Measurements from ENCODE around the gene GPATCH11. TPM values are rescaled to one million over a fixed set of nuclear protein-coding genes. Genes with fewer than 3 reads are reported as not detected.

GPATCH11 gene
- polyA plus RNA-seq, 2 of the 4 experiments (the other 2 are of a cell fraction): 9.0 to 10.4 TPM

DNA sequence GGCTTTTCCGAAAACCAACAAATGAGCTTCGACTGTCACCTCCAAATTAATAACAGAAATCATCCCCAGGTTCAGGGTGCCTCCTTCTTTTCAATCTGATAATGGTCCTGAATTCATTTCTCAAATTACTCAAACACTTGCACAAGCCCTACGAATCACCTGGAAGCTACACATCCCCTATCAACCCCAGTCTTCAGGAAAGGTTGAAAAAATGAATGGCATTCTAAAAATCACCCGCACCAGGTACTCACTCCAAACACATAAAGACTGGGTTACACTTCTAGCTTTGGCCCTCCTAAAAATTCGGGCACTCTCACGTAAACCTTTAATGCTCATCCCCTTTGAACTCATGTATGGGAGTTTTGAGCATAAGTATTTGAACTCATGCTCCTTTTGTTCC lies 48.6 kb downstream of the GPATCH11 start:
- POLR2A ChIA-PET: no interaction called here
- Histone ChIP-seq H3K4me3 (no peak overlapping the region), H3K9me3 (no peaks in the 10 kb centered on the region), H3K27ac (no peak overlapping the region), H3K4me2 (no peak overlapping the region), H3K4me1 (no peaks in the 10 kb centered on the region)
- 93% methylated on average over 6 of the region's 6 CpGs for WGBS (ENCODE audit: missing lambda C conversion rate)
- no peak for TF ChIP-seq NPAS2 (CRISPR knock-in tag; IDR thresholded peaks at IDR 0.05; ENCODE audit: borderline replicate concordance)
- no peak for TF ChIP-seq CBX2 (IDR thresholded peaks at IDR 0.05; ENCODE audit: borderline replicate concordance, low read depth)
- no peak for TF ChIP-seq EHF (CRISPR knock-in tag; IDR thresholded peaks at IDR 0.05)
- no peak for TF ChIP-seq POLR2A (IDR thresholded peaks at IDR 0.05; ENCODE audit: low read length)
- TF ChIP-seq, protein P1, sequence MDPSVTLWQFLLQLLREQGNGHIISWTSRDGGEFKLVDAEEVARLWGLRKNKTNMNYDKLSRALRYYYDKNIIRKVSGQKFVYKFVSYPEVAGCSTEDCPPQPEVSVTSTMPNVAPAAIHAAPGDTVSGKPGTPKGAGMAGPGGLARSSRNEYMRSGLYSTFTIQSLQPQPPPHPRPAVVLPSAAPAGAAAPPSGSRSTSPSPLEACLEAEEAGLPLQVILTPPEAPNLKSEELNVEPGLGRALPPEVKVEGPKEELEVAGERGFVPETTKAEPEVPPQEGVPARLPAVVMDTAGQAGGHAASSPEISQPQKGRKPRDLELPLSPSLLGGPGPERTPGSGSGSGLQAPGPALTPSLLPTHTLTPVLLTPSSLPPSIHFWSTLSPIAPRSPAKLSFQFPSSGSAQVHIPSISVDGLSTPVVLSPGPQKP (IDR thresholded peaks at IDR 0.05; ENCODE audit: low read depth, low read length): no peak
- TF ChIP-seq HOXB5 (CRISPR knock-in tag; IDR thresholded peaks at IDR 0.05): no peak
- no peak for TF ChIP-seq FOXS1 (CRISPR knock-in tag; IDR thresholded peaks at IDR 0.05)
- no peak for TF ChIP-seq CBX8 (IDR thresholded peaks at IDR 0.05)
- TF ChIP-seq, protein P2, sequence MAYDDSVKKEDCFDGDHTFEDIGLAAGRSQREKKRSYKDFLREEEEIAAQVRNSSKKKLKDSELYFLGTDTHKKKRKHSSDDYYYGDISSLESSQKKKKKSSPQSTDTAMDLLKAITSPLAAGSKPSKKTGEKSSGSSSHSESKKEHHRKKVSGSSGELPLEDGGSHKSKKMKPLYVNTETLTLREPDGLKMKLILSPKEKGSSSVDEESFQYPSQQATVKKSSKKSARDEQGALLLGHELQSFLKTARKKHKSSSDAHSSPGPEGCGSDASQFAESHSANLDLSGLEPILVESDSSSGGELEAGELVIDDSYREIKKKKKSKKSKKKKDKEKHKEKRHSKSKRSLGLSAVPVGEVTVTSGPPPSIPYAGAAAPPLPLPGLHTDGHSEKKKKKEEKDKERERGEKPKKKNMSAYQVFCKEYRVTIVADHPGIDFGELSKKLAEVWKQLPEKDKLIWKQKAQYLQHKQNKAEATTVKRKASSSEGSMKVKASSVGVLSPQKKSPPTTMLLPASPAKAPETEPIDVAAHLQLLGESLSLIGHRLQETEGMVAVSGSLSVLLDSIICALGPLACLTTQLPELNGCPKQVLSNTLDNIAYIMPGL (CRISPR knock-in tag; IDR thresholded peaks at IDR 0.05; ENCODE audit: borderline replicate concordance): no peak
- no peak for TF ChIP-seq EHMT2 (IDR thresholded peaks at IDR 0.05; ENCODE audit: low read depth)
- TF ChIP-seq FOSB (CRISPR knock-in tag; IDR thresholded peaks at IDR 0.05): no peak
- no peak for TF ChIP-seq TP53 (CRISPR knock-in tag; IDR thresholded peaks at IDR 0.05)
- TF ChIP-seq RAD21 (conservative IDR thresholded peaks at IDR 0.05 in 1 of 2, IDR thresholded peaks at IDR 0.05 in 1 of 2): no peak
- TF ChIP-seq, protein P3, sequence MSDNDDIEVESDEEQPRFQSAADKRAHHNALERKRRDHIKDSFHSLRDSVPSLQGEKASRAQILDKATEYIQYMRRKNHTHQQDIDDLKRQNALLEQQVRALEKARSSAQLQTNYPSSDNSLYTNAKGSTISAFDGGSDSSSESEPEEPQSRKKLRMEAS (IDR thresholded peaks at IDR 0.05): no peak
- TF ChIP-seq HOXA7 (CRISPR knock-in tag; IDR thresholded peaks at IDR 0.05): no peak
- no peak for TF ChIP-seq KDM1A (IDR thresholded peaks at IDR 0.05; ENCODE audit: low read depth)
- no peak for TF ChIP-seq RCOR1 (IDR thresholded peaks at IDR 0.05; ENCODE audit: low read depth, low read length)
- TF ChIP-seq, protein P4, sequence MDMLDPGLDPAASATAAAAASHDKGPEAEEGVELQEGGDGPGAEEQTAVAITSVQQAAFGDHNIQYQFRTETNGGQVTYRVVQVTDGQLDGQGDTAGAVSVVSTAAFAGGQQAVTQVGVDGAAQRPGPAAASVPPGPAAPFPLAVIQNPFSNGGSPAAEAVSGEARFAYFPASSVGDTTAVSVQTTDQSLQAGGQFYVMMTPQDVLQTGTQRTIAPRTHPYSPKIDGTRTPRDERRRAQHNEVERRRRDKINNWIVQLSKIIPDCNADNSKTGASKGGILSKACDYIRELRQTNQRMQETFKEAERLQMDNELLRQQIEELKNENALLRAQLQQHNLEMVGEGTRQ (IDR thresholded peaks at IDR 0.05): no peak
- no peak for TF ChIP-seq MAFK (IDR thresholded peaks at IDR 0.05; ENCODE audit: partially characterized antibody)
- TF ChIP-seq, protein P5, sequence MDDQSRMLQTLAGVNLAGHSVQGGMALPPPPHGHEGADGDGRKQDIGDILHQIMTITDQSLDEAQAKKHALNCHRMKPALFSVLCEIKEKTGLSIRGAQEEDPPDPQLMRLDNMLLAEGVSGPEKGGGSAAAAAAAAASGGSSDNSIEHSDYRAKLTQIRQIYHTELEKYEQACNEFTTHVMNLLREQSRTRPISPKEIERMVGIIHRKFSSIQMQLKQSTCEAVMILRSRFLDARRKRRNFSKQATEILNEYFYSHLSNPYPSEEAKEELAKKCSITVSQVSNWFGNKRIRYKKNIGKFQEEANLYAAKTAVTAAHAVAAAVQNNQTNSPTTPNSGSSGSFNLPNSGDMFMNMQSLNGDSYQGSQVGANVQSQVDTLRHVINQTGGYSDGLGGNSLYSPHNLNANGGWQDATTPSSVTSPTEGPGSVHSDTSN (IDR thresholded peaks at IDR 0.05): no peak
- ATAC-seq (no peak), FAIRE-seq (no peak), DNase-seq (ENCODE audit: low read depth in 1 of 2, low spot score in 1 of 2) (no peak)
- CTCF ChIA-PET: interaction anchor here (1.0 to 1.1 kb wide), 2 partner anchors 13 to 27 kb away, joined by 3 read pairs; no protein-coding TSS in a partner anchor

DNA sequence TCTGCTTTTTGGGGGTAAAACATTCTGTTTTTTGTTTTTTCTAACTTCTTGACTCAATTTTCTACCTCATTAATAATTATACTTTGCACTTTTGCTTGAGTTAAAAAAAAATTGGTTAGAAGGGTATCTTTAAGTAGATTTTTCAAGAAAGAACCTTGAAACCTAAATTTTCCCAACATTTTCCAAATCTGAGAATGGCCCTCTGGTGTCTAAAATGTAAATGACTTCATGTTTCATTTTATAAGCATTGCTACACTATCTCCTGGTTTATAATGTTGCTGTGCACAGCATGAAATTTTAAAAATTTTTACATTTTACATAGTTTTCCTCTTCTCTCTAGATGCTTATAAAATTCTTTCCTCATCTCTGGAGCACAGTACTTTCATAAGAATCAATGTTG lies 58.2 kb downstream of the GPATCH11 start:
- ChIA-PET CTCF (interaction anchor here (0.8 to 1.1 kb wide), 2 partner anchors 12 to 363 kb away, joined by 3 read pairs; no protein-coding TSS in a partner anchor), POLR2A (no interaction called here)
- DNase-seq (ENCODE audit: low read depth in 1 of 2, low spot score in 1 of 2) (no peak), ATAC-seq (peak in 1 of 2 experiments; percentile 44; a peak in 2 of 6 replicates), FAIRE-seq (no peak)
- no peaks in the 10 kb centered on the region for H3K9me3 ChIP-seq
- H3K4me2 ChIP-seq: no peak overlapping the region
- no peak overlapping the region for H3K4me3 ChIP-seq
- H3K4me1 ChIP-seq: no peaks in the 10 kb centered on the region
- H3K27ac ChIP-seq: no peak overlapping the region
- TF ChIP-seq BHLHE40 (IDR thresholded peaks at IDR 0.05; ENCODE audit: low read depth, low read length): no peak
- no peak for TF ChIP-seq NFE2L2 (conservative IDR thresholded peaks at IDR 0.05; ENCODE audit: low read length)
- TF ChIP-seq KDM1A (IDR thresholded peaks at IDR 0.05; ENCODE audit: low read depth): no peak
- TF ChIP-seq CHD4 (IDR thresholded peaks at IDR 0.05; ENCODE audit: borderline replicate concordance): no peak
- no peak for TF ChIP-seq CBX8 (IDR thresholded peaks at IDR 0.05)
- TF ChIP-seq ZNF302 (CRISPR knock-in tag; IDR thresholded peaks at IDR 0.05): no peak
- no peak for TF ChIP-seq ZFP36 (IDR thresholded peaks at IDR 0.05; ENCODE audit: borderline replicate concordance, partially characterized antibody)
- TF ChIP-seq, protein P2 (CRISPR knock-in tag; IDR thresholded peaks at IDR 0.05; ENCODE audit: borderline replicate concordance): no peak
- no peak for TF ChIP-seq HEYL (CRISPR knock-in tag; IDR thresholded peaks at IDR 0.05)
- TF ChIP-seq, protein P5 (IDR thresholded peaks at IDR 0.05): no peak
- no peak for TF ChIP-seq HOXB13 (CRISPR knock-in tag; IDR thresholded peaks at IDR 0.05; ENCODE audit: low read depth)
- TF ChIP-seq POLR2AphosphoS2 (conservative IDR thresholded peaks at IDR 0.05; ENCODE audit: low read length): no peak
- TF ChIP-seq, protein P4 (IDR thresholded peaks at IDR 0.05): no peak
- TF ChIP-seq HOXA7 (CRISPR knock-in tag; IDR thresholded peaks at IDR 0.05): no peak
- TF ChIP-seq, protein P3 (IDR thresholded peaks at IDR 0.05): no peak

Data from A549 (cell line).